Stomach (tissue), 9 donors: ENCODE results near the gene TBPL2. TPM values are rescaled to one million over a fixed set of nuclear protein-coding genes. Genes with fewer than 3 reads are reported as not detected.
"Not testable (repeated sequence)": the region's sequence is repeated elsewhere in the genome, so short reads cannot be mapped to it uniquely, and the experiment has no call there.

Source experiments
- DNase-seq, 2 donors: peaks; one replicate each; pipeline versions ENCODE4 v3.0.0 to v3.0.0-alpha.2; 2013 to 2019
- H3K27ac ChIP-seq, 5 donors: fragments of 200-600 bp in 4 of 5; sonication (generic) in 4 of 5; one replicate each; pipeline ENCODE4 v1.5.1; 2013 to 2019; ENCODE audit warnings: mild to moderate bottlenecking in 1 of 5, moderate library complexity in 1 of 5
- H3K27me3 ChIP-seq, 3 donors: fragments of 200-600 bp; sonication (generic); one replicate each; pipeline ENCODE4 v1.5.1; 2017 to 2019; ENCODE audit warnings: mixed run types in 1 of 3
- H3K36me3 ChIP-seq, 4 donors: fragments of 200-600 bp; sonication (generic); 1 replicate in 3 of 4; 2 replicates in 1 of 4; pipeline ENCODE4 v1.5.1; 2016 to 2019
- H3K4me1 ChIP-seq, 4 donors: fragments of 200-600 bp; sonication (generic); one replicate each; pipeline ENCODE4 v1.5.1; 2016 to 2019
- H3K4me3 ChIP-seq, 4 donors: fragments of 200-600 bp; sonication (generic) in 3 of 4; one replicate each; pipeline ENCODE4 v1.5.1; 2016 to 2019; ENCODE audit warnings: mild to moderate bottlenecking in 1 of 4
- H3K9me3 ChIP-seq, 4 donors: fragments of 200-600 bp; sonication (generic); one replicate each; pipeline ENCODE4 v1.5.1; 2016 to 2019
- CTCF ChIP-seq, 7 experiments: fragments of 450-650 bp in 4 of 7; fragments of 200-600 bp in 3 of 7; sonication (generic) in 3 of 7; IDR thresholded peaks; one replicate each; pipeline ENCODE4 v1.5.1; 2016 to 2019; ENCODE audit warnings: antibody characterized with exemption in 7 of 7, control low read depth in 2 of 7, mild to moderate bottlenecking in 1 of 7
- EP300 ChIP-seq: sonication (generic); formaldehyde crosslinking; IDR thresholded peaks from one replicate; pipeline ENCODE4 v1.6.1; 2017; ENCODE audit warnings: antibody characterized with exemption
- POLR2A ChIP-seq, 4 donors: fragments of 450-650 bp; IDR thresholded peaks; one replicate each; pipeline ENCODE4 v1.6.1; 2016; ENCODE audit warnings: antibody characterized with exemption in 4 of 4, control low read depth in 2 of 4, mild to moderate bottlenecking in 1 of 4, moderate library complexity in 1 of 4
- POLR2AphosphoS5 ChIP-seq, 3 donors: sonication (generic); formaldehyde crosslinking; IDR thresholded peaks; one replicate each; pipeline ENCODE4 v1.6.1; 2016; ENCODE audit warnings: antibody characterized with exemption in 3 of 3
- WGBS, 5 donors: extraction: QIAGEN DNeasy Blood & Tissue Kit in 3 of 5; methylation state at CpG; one replicate each; pipeline versions ENCODE4 v1.1.5 to v1.1.7; 2013 to 2018; 5-methylcytosine and 5-hydroxymethylcytosine counted together
- intact Hi-C: fragments of 100-400 bp; cut with DNase I; formaldehyde crosslinking; loops from one replicate; pipeline ENCODE4 v1.15.1; 2023; ENCODE audit warnings: low total_unique reads
- polyA plus RNA-seq, 3 donors: library from polyadenylated mRNA; stranded (reverse); fragments of 200-250 nt; gene quantifications; one replicate each; pipeline ENCODE4 v1.2.3, GENCODE V29; 2013
- total RNA-seq, 5 donors: library from RNA; depleted of rRNA; stranded (reverse); fragments of >200 nt; gene quantifications; one replicate each; pipeline versions ENCODE4 v1.1.0 to v1.2.3, GENCODE V29; 2014 to 2016
- donor health status: healthy with polysubstance abuse.
- donor health status: Bipolar disorder and iron deficiency.
- donor health status: healthy.

The TBPL2 gene
- total and polyA plus RNA-seq, 8 donors: not detected

- Histone ChIP-seq H3K9me3 (no peaks in the 10 kb centered on the region), H3K4me3 (no peak overlapping the region), H3K4me1 (peaks cover 7 to 19% (median 11%) of the 10 kb centered on the region in 4 donors), H3K27me3 (no peaks in the 10 kb centered on the region), H3K27ac (no peak overlapping the region), H3K36me3 (no peaks in the 10 kb centered on the region)
- intact Hi-C loops: no loop called here
- DNase-seq: no peak
- TF ChIP-seq POLR2AphosphoS5 (IDR thresholded peaks at IDR 0.05) (peak in 1 of 3 donors; percentile 27), CTCF (IDR thresholded peaks at IDR 0.05) (no peak), POLR2A (IDR thresholded peaks at IDR 0.05) (no peak)
- 65 to 79% (median 67%) methylated on average over 9 of the region's 9 CpGs for WGBS, 5 donors
These were observed 18.5 kb upstream of the TBPL2 start for GRCh38 chr14:55458800-55459515.

GRCh38 chr14:55457496-55457895, 17.1 kb upstream of the TBPL2 start:
- Histone ChIP-seq H3K9me3 (no peaks in the 10 kb centered on the region), H3K4me1 (peaks cover 7 to 24% (median 18%) of the 10 kb centered on the region in 4 donors), H3K4me3 (no peak overlapping the region), H3K36me3 (no peaks in the 10 kb centered on the region), H3K27me3 (no peaks in the 10 kb centered on the region), H3K27ac (no peak overlapping the region)
- WGBS, 5 donors: 82 to 92% (median 88%) methylated on average over 6 of the region's 6 CpGs
- DNase-seq: no peak
- intact Hi-C loops: no loop called here
- TF ChIP-seq POLR2AphosphoS5 (IDR thresholded peaks at IDR 0.05) (no peak), EP300 (no peak), CTCF (IDR thresholded peaks at IDR 0.05) (no peak), POLR2A (IDR thresholded peaks at IDR 0.05) (no peak)

GRCh38 chr14:55456411-55456810, 16.0 kb upstream of the TBPL2 start:
- H3K9me3 ChIP-seq, intact Hi-C loops, H3K27ac ChIP-seq, H3K36me3 ChIP-seq, H3K4me3 ChIP-seq, DNase-seq, H3K27me3 ChIP-seq: not testable (repeated sequence)
- H3K4me1 ChIP-seq: peaks cover 7 to 26% (median 19%) of the 10 kb centered on the region in 4 donors
- 92 to 100% (median 97%) methylated on average over 2 to 23 of the region's 34 CpGs; no CpG with 5 or more reads in 1 of the 5 donors for WGBS, 5 donors

GRCh38 chr14:55454264-55455002, 14.0 kb upstream of the TBPL2 start:
- no peaks in the 10 kb centered on the region for H3K36me3 ChIP-seq
- 8 to 23% (median 13%) methylated on average over 13 of the region's 13 CpGs for WGBS, 5 donors
- no peaks in the 10 kb centered on the region for H3K27me3 ChIP-seq
- peaks cover 7 to 32% (median 21%) of the 10 kb centered on the region in 4 donors for H3K4me1 ChIP-seq
- TF ChIP-seq POLR2AphosphoS5 (IDR thresholded peaks at IDR 0.05): peak; percentile 32 to 84 (median 79)
- TF ChIP-seq EP300: no peak
- no peak for TF ChIP-seq CTCF (IDR thresholded peaks at IDR 0.05)
- TF ChIP-seq POLR2A (IDR thresholded peaks at IDR 0.05): no peak
- peak overlapping the region; percentile 49 to 71 (median 69) for H3K27ac ChIP-seq
- peak; percentile 37 to 84 for DNase-seq
- H3K9me3 ChIP-seq: no peaks in the 10 kb centered on the region
- intact Hi-C loops: no loop called here
- H3K4me3 ChIP-seq: peak overlapping the region in 3 of 4 donors; percentile 4 to 25 (median 15)
